Measurements from ENCODE around the gene ACSF3.

The ACSF3 gene

DNA sequence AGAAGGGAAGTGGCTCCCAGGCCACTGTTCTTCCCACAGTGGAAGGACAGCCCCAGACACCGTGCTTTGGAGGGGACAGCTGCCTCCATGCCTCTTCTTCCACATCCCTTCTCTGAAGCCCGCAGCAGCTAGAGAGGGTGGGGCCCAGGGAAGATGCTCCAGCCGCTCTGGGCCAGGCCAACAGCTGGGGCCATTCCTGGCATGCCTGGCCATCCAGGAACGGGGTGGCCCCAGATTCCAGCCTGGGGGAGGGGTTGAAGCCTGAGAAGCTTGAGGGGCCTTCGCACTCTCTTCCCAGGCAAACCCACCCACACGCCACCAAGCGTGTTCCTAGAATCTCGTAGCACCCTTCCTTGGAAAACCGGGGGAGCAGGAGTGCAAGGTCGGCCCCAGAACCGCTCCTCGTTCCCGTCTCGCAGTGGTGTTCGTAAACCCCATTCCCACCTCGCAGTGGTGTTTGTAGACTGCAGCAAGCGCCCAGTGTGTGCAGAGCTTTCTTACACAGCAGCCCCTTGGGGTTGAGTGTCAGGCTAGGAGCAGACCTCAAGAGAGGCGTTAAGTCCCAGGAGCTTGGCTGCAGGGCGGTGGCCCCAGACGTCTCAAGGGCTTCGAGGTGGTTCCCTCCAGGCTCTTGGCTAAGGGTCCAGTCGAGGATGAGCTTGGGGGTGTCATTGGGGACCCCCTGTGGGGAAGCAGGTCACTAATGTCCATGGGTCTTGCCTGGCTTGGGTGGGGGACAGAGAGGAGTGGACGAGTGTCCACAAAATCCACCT, 80.6 kb downstream of the ACSF3 start:
- TF ChIP-seq, protein P1, sequence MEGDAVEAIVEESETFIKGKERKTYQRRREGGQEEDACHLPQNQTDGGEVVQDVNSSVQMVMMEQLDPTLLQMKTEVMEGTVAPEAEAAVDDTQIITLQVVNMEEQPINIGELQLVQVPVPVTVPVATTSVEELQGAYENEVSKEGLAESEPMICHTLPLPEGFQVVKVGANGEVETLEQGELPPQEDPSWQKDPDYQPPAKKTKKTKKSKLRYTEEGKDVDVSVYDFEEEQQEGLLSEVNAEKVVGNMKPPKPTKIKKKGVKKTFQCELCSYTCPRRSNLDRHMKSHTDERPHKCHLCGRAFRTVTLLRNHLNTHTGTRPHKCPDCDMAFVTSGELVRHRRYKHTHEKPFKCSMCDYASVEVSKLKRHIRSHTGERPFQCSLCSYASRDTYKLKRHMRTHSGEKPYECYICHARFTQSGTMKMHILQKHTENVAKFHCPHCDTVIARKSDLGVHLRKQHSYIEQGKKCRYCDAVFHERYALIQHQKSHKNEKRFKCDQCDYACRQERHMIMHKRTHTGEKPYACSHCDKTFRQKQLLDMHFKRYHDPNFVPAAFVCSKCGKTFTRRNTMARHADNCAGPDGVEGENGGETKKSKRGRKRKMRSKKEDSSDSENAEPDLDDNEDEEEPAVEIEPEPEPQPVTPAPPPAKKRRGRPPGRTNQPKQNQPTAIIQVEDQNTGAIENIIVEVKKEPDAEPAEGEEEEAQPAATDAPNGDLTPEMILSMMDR (conservative IDR thresholded peaks at IDR 0.05; ENCODE audit: low read length), result no peak
- no peak for DNase-seq (ENCODE audit: low read depth)
- no peak overlapping the region for H3K4me3 ChIP-seq (ENCODE audit: low read length)

DNA sequence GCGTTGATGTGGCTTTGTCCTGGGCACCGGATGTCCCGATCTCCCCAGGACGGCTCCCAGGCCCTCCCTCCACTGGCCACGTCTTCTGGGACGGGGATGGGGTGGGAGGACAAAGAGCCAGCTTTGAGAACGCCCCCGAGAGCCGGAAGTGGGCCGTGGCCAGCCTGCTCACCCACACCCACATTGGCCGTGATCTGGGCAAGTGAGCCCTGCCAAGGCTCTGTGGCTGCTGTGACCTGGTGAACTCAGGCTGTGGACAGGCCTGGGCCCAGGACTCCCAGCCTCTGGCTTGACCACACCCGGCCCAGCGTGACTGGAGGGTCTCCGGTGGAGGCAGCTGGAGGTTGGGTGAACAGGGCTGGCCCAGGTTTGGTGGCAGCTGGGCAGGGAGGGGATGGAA, 81.2 kb downstream of the ACSF3 start:
- H3K4me3 ChIP-seq (ENCODE audit: low read length), result no peak overlapping the region
- TF ChIP-seq, protein P1 (conservative IDR thresholded peaks at IDR 0.05; ENCODE audit: low read length), result no peak
- DNase-seq (ENCODE audit: low read depth), result no peak

DNA sequence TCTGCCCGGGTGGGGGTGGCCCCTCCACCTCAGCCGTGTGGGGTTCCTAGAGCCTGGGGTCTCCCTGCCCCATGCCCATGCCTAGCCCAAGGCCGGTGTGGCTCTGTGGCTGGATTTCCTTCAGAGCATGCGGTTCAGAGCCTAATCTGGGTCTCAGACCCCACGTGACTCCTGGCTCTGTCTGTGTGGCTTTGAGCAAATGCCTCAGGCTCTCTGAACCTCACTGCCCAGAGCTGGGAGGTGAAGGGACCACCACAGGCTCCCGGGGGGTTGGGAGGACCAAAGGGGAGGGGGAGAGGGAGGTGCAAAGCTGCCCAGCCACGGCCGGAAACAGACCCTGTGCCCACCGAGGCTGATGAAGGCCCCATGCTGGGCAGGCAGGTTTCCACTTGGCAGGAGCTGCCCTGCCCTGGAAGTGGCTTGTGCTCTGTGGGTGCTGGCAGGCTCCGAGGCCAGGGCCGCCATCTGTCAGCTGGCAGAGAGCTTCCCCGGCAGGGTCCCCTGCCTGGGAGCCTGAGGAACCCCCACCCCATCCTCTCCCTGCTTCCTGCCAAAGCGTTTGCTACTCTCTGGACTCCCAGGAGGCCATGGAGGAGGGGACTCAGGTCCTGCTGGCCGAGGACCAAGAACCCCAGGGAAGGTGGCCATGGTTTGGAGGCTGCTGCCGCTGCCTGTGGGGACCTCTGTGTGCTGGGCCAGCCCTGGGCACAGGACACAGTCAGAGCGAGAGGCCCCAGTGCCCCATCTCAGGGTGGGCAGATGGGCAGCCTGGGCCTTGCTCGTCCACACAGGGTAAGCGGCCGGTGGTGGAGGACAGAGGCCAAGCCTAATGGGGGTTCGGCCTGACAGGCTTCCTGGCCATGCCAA, 81.9 kb downstream of the ACSF3 start:
- no peak overlapping the region for H3K4me3 ChIP-seq (ENCODE audit: low read length)
- TF ChIP-seq, protein P1 (conservative IDR thresholded peaks at IDR 0.05; ENCODE audit: low read length), result no peak
- no peak for DNase-seq (ENCODE audit: low read depth)

DNA sequence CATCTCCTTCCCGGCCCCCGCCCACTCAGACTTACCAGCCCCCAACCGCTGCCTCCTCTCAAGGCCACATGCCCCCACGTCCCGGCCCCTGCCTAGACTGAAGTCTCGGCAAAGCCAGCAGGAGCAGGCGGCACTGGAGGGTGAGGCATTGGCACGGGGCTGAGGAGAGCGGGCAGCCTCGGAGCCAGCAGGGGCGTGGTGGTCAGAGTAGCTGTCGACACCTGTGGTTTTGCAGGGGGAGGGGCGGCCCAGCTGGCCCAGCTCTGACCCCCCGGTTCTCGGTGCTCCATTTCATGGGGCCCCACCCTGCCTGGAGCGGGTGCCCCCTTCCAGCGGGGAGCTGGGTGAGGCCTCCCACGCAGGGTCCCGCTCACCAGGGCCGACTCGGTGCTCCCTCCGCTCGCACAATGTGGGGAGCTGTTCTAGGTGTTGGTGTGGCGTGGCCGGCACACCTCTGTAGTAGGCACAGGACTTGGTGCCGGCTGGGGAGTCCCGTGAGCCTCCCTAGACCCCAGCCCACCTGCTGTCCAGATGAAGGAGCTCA, 82.6 kb downstream of the ACSF3 start:
- H3K4me3 ChIP-seq (ENCODE audit: low read length), result no peak overlapping the region
- TF ChIP-seq, protein P1 (conservative IDR thresholded peaks at IDR 0.05; ENCODE audit: low read length), result no peak
- DNase-seq (ENCODE audit: low read depth), result no peak

DNA sequence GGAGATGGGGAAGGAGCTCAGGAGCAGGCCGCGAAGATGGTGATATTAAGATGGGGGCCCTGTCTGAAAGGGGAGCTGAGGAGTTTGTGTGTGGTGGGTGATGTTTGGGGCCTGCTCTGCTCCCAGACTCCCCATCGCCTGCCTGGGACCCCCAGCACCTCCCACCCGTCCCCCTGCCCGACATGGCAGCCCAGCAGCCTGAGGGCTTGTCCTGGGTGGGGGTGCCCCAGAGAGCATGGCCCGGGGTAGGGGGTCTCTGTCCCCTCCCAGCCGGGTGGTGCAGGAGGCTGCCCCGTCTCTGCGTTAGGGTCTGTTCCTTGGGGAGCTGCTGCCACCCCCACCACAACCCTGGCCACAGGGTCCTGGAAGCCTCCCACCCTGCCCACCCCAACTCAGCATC, 83.1 kb downstream of the ACSF3 start:
- DNase-seq (ENCODE audit: low read depth), result no peak
- TF ChIP-seq, protein P1 (conservative IDR thresholded peaks at IDR 0.05; ENCODE audit: low read length), result no peak
- H3K4me3 ChIP-seq (ENCODE audit: low read length), result no peak overlapping the region

DNA sequence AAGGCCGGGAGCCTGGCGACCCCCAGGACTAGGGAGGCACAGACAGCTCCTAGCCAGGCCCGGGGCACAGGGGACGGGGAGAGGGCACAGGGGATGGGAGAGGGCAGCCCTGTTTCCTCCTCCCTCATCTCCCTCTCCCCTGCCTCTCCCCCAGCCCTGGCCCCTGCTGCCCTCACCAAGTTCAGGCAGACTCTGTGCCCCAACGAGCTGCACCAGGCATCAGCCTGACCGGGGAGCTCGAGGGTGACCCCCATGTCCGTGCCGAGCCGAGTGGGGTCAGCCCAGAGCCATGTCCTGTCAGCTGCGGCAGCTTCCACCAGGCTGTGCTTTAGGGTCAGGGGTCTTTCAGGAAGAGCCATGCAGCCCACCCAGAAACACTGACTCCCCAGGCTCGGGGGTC, 83.8 kb downstream of the ACSF3 start:
- H3K4me3 ChIP-seq (ENCODE audit: low read length), result no peak overlapping the region
- TF ChIP-seq, protein P1 (conservative IDR thresholded peaks at IDR 0.05; ENCODE audit: low read length), result no peak
- DNase-seq (ENCODE audit: low read depth), result no peak
